Stimulated activated naive CD8-positive, alpha-beta T cell treated with anti-CD3 and anti-CD28 coated beads, Interleukin-15, Interleukin-2, amounts not matched to agents 100 ng/mL and 50 ng/mL, for 24 hours (primary cell): ENCODE data around the gene FTO.

Experiments
- H3K27ac Mint-ChIP-seq: one replicate; pipeline ENCODE4 v1.8.0; 2021; ENCODE audit warnings: mild to moderate bottlenecking, mixed read lengths
- H3K27me3 Mint-ChIP-seq: one replicate; pipeline ENCODE4 v1.8.0; 2021; ENCODE audit warnings: mixed read lengths
- H3K36me3 Mint-ChIP-seq: one replicate; pipeline ENCODE4 v1.8.0; 2021; ENCODE audit warnings: low read depth, mixed read lengths
- H3K4me1 Mint-ChIP-seq: one replicate; pipeline ENCODE4 v1.8.0; 2021; ENCODE audit warnings: low read depth, mixed read lengths
- H3K4me3 Mint-ChIP-seq: one replicate; pipeline ENCODE4 v1.8.0; 2021; ENCODE audit warnings: mild to moderate bottlenecking, mixed read lengths
- H3K9me3 Mint-ChIP-seq: one replicate; pipeline ENCODE4 v1.8.0; 2021; ENCODE audit warnings: mixed read lengths

Gene FTO

GRCh38 chr16:54140788-54141136 is 436.8 kb downstream of the FTO start:
- Mint-ChIP-seq H3K4me3 (no peak overlapping the region), H3K27me3 (peaks cover 15% of the 10 kb centered on the region), H3K27ac (no peak overlapping the region), H3K4me1 (no peaks in the 10 kb centered on the region), H3K36me3 (no peaks in the 10 kb centered on the region), H3K9me3 (no peaks in the 10 kb centered on the region)

GRCh38 chr16:54142787-54143186 is 438.8 kb downstream of the FTO start:
- no peak overlapping the region for H3K4me3 Mint-ChIP-seq

GRCh38 chr16:54143410-54143809 is 439.5 kb downstream of the FTO start:
- Mint-ChIP-seq H3K27ac (peak overlapping the region; percentile 63), H3K9me3 (no peaks in the 10 kb centered on the region), H3K4me3 (no peak overlapping the region), H3K27me3 (peaks cover 15% of the 10 kb centered on the region), H3K4me1 (no peaks in the 10 kb centered on the region), H3K36me3 (no peaks in the 10 kb centered on the region)

More at GRCh38 chr16:54142787-54143186, 438.8 kb downstream of the FTO start:
- Mint-ChIP-seq H3K36me3 (no peaks in the 10 kb centered on the region), H3K27me3 (peaks cover 15% of the 10 kb centered on the region), H3K4me1 (no peaks in the 10 kb centered on the region), H3K9me3 (no peaks in the 10 kb centered on the region), H3K27ac (no peak overlapping the region)

- Mint-ChIP-seq H3K27me3 (peaks cover 15% of the 10 kb centered on the region), H3K36me3 (no peaks in the 10 kb centered on the region), H3K4me1 (no peaks in the 10 kb centered on the region), H3K9me3 (no peaks in the 10 kb centered on the region), H3K4me3 (no peak overlapping the region), H3K27ac (no peak overlapping the region)
Observed at GRCh38 chr16:54143934-54144571, 440.1 kb downstream of the FTO start.

GRCh38 chr16:54144572-54144947 is 440.6 kb downstream of the FTO start:
- no peaks in the 10 kb centered on the region for H3K36me3 Mint-ChIP-seq
- H3K4me3 Mint-ChIP-seq, result no peak overlapping the region
- H3K27me3 Mint-ChIP-seq, result peaks cover 15% of the 10 kb centered on the region
- no peaks in the 10 kb centered on the region for H3K4me1 Mint-ChIP-seq
- H3K27ac Mint-ChIP-seq, result no peak overlapping the region
- no peaks in the 10 kb centered on the region for H3K9me3 Mint-ChIP-seq

GRCh38 chr16:54145881-54146280 is 441.9 kb downstream of the FTO start:
- H3K36me3 Mint-ChIP-seq, result no peaks in the 10 kb centered on the region
- H3K9me3 Mint-ChIP-seq, result no peaks in the 10 kb centered on the region
- H3K4me3 Mint-ChIP-seq, result no peak overlapping the region
- H3K4me1 Mint-ChIP-seq, result no peaks in the 10 kb centered on the region
- H3K27me3 Mint-ChIP-seq, result peaks cover 18% of the 10 kb centered on the region
- no peak overlapping the region for H3K27ac Mint-ChIP-seq

- H3K36me3 Mint-ChIP-seq, result no peaks in the 10 kb centered on the region
- no peak overlapping the region for H3K4me3 Mint-ChIP-seq
- H3K4me1 Mint-ChIP-seq, result no peaks in the 10 kb centered on the region
- no peak overlapping the region for H3K27ac Mint-ChIP-seq
- H3K27me3 Mint-ChIP-seq, result peaks cover 4% of the 10 kb centered on the region
- no peaks in the 10 kb centered on the region for H3K9me3 Mint-ChIP-seq
Observed at GRCh38 chr16:54148974-54149373, 445.0 kb downstream of the FTO start.

GRCh38 chr16:54150861-54151260 is 446.9 kb downstream of the FTO start:
- no peaks in the 10 kb centered on the region for H3K4me1 Mint-ChIP-seq
- no peak overlapping the region for H3K27ac Mint-ChIP-seq
- H3K4me3 Mint-ChIP-seq, result no peak overlapping the region
- no peaks in the 10 kb centered on the region for H3K36me3 Mint-ChIP-seq
- H3K9me3 Mint-ChIP-seq, result peaks cover 3% of the 10 kb centered on the region
- peaks cover 4% of the 10 kb centered on the region for H3K27me3 Mint-ChIP-seq

GRCh38 chr16:54152362-54153239 is 448.6 kb downstream of the FTO start:
- H3K4me3 Mint-ChIP-seq, result no peak overlapping the region
- H3K27ac Mint-ChIP-seq, result no peak overlapping the region
- H3K9me3 Mint-ChIP-seq, result peaks cover 12% of the 10 kb centered on the region
- peaks cover 4% of the 10 kb centered on the region for H3K27me3 Mint-ChIP-seq
- no peaks in the 10 kb centered on the region for H3K36me3 Mint-ChIP-seq
- no peaks in the 10 kb centered on the region for H3K4me1 Mint-ChIP-seq

GRCh38 chr16:54153240-54153934 is 449.4 kb downstream of the FTO start:
- no peaks in the 10 kb centered on the region for H3K4me1 Mint-ChIP-seq
- H3K27ac Mint-ChIP-seq, result no peak overlapping the region
- H3K27me3 Mint-ChIP-seq, result peaks cover 4% of the 10 kb centered on the region
- peaks cover 12% of the 10 kb centered on the region for H3K9me3 Mint-ChIP-seq
- no peaks in the 10 kb centered on the region for H3K36me3 Mint-ChIP-seq
- H3K4me3 Mint-ChIP-seq, result no peak overlapping the region

GRCh38 chr16:54156349-54156748 is 452.4 kb downstream of the FTO start:
- Mint-ChIP-seq H3K27me3 (no peaks in the 10 kb centered on the region), H3K36me3 (no peaks in the 10 kb centered on the region), H3K9me3 (peaks cover 12% of the 10 kb centered on the region), H3K4me3 (no peak overlapping the region), H3K4me1 (no peaks in the 10 kb centered on the region), H3K27ac (no peak overlapping the region)

GRCh38 chr16:54158986-54159385 is 455.0 kb downstream of the FTO start:
- H3K9me3 Mint-ChIP-seq, result peaks cover 12% of the 10 kb centered on the region
- H3K27ac Mint-ChIP-seq, result no peak overlapping the region
- H3K4me1 Mint-ChIP-seq, result no peaks in the 10 kb centered on the region
- no peak overlapping the region for H3K4me3 Mint-ChIP-seq
- H3K36me3 Mint-ChIP-seq, result no peaks in the 10 kb centered on the region
- H3K27me3 Mint-ChIP-seq, result no peaks in the 10 kb centered on the region

GRCh38 chr16:54159490-54160080 is 455.6 kb downstream of the FTO start:
- H3K27me3 Mint-ChIP-seq, result no peaks in the 10 kb centered on the region
- H3K27ac Mint-ChIP-seq, result no peak overlapping the region
- no peak overlapping the region for H3K4me3 Mint-ChIP-seq
- no peaks in the 10 kb centered on the region for H3K36me3 Mint-ChIP-seq
- no peaks in the 10 kb centered on the region for H3K4me1 Mint-ChIP-seq
- H3K9me3 Mint-ChIP-seq, result peaks cover 12% of the 10 kb centered on the region

GRCh38 chr16:54160252-54160860 is 456.4 kb downstream of the FTO start:
- Mint-ChIP-seq H3K27ac (no peak overlapping the region), H3K27me3 (no peaks in the 10 kb centered on the region), H3K9me3 (peaks cover 11% of the 10 kb centered on the region), H3K4me3 (no peak overlapping the region), H3K4me1 (no peaks in the 10 kb centered on the region), H3K36me3 (no peaks in the 10 kb centered on the region)
